Transverse colon (tissue), 4 donors: ENCODE results near the gene SIRPB2.
"Not testable (repeated sequence)": the region's sequence is repeated elsewhere in the genome, so short reads cannot be mapped to it uniquely, and the experiment has no call there.

Experiments used
- POLR2A ChIP-seq: fragments of 450-650 bp; IDR thresholded peaks from one replicate; pipeline ENCODE4 v1.6.1; 2016; ENCODE audit warnings: antibody characterized with exemption, mild to moderate bottlenecking, moderate library complexity
- POLR2AphosphoS5 ChIP-seq, 3 donors: sonication (generic); formaldehyde crosslinking; IDR thresholded peaks; one replicate each; pipeline ENCODE4 v1.6.1; 2016; ENCODE audit warnings: antibody characterized with exemption in 3 of 3
- TF ChIP-seq, protein P1 (sequence below), 5 experiments: fragments of 200-600 bp in 3 of 5; fragments of 450-650 bp in 2 of 5; sonication (generic) in 3 of 5; IDR thresholded peaks; 1 replicate in 2 of 5; 2 replicates in 3 of 5; pipeline ENCODE4 v1.5.1; 2016 to 2017; ENCODE audit warnings: antibody characterized with exemption in 5 of 5, inconsistent platforms in 3 of 5, mild to moderate bottlenecking in 2 of 5, moderate library complexity in 1 of 5

DNA sequence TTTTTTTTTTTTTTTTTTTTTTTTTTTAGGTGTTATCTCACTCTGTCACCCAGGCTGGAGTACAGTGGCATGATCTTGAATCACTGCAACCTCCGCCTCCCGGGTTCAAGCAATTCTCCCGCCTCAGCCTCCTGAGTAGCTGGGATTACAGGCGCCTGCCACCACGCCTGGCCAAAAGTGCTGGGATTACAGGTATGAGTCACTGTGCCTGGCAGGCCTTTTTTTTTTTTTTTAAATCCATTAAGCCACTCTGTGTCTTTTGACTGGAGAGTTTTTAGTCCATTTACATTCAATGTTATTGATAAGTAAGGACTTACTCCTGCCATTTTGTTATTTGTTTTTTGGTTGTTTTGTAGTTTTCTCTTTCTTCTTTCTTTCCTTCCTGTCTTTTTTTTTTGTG, 6.2 kb upstream of the SIRPB2 start:
- not testable (repeated sequence) for TF ChIP-seq POLR2A; POLR2AphosphoS5 (IDR thresholded peaks at IDR 0.05)
- TF ChIP-seq, protein P1, sequence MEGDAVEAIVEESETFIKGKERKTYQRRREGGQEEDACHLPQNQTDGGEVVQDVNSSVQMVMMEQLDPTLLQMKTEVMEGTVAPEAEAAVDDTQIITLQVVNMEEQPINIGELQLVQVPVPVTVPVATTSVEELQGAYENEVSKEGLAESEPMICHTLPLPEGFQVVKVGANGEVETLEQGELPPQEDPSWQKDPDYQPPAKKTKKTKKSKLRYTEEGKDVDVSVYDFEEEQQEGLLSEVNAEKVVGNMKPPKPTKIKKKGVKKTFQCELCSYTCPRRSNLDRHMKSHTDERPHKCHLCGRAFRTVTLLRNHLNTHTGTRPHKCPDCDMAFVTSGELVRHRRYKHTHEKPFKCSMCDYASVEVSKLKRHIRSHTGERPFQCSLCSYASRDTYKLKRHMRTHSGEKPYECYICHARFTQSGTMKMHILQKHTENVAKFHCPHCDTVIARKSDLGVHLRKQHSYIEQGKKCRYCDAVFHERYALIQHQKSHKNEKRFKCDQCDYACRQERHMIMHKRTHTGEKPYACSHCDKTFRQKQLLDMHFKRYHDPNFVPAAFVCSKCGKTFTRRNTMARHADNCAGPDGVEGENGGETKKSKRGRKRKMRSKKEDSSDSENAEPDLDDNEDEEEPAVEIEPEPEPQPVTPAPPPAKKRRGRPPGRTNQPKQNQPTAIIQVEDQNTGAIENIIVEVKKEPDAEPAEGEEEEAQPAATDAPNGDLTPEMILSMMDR (IDR thresholded peaks at IDR 0.05) = not testable (repeated sequence)
